Bronchial epithelial cell (primary cell): ENCODE measurements around the gene GDNF. TPM values are rescaled to one million over a fixed set of nuclear protein-coding genes. Genes with fewer than 3 reads are reported as not detected.

Experiments used
- DNase-seq: peaks from one replicate; pipeline ENCODE4 v3.0.0-alpha.2; 2010; ENCODE audit warnings: low read depth
- FAIRE-seq: peaks from 2 replicates; lab custom pipeline; 2011; peaks lifted over from hg19 to GRCh38; lab: Jason Lieb, UNC
- H3K27me3 ChIP-seq: 2 replicates; pipeline ENCODE4 v1.5.1; 2011; ENCODE audit warnings: low read length; ENCODE audit not compliant: control insufficient read depth, insufficient read depth
- H3K36me3 ChIP-seq: 2 replicates; pipeline ENCODE4 v1.5.1; 2011; ENCODE audit warnings: low read length; ENCODE audit not compliant: control insufficient read depth, insufficient read depth
- H3K4me3 ChIP-seq: 2 replicates; pipeline ENCODE4 v1.5.1; 2011; ENCODE audit warnings: mild to moderate bottlenecking, low read depth, low read length, control low read depth
- CTCF ChIP-seq: IDR thresholded peaks from 2 replicates; pipeline ENCODE4 v1.5.1; 2011; ENCODE audit warnings: mild to moderate bottlenecking, moderate library complexity, low read length, control low read depth, inconsistent platforms; ENCODE audit not compliant: insufficient read depth, severe bottlenecking
- total RNA-seq: library from RNA; depleted of rRNA; stranded (reverse); fragments of >200 nt; gene quantifications from 2 replicates; pipeline ENCODE4 v1.2.1, GENCODE V29; 2014

The GDNF gene
- total RNA-seq, 1 donor from 2014 or later: under 0.01 TPM

GRCh38 chr5:37825334-37825915 lies 14.4 kb downstream of the GDNF start:
- no peak for TF ChIP-seq CTCF
- Histone ChIP-seq H3K27me3 (peaks cover 10% of the 10 kb centered on the region), H3K36me3 (no peaks in the 10 kb centered on the region), H3K4me3 (no peak overlapping the region)
- FAIRE-seq (no peak), DNase-seq (no peak)

GRCh38 chr5:37823433-37824152 lies 16.2 kb downstream of the GDNF start:
- no peak for FAIRE-seq
- no peak for DNase-seq
- no peak overlapping the region for H3K4me3 ChIP-seq
- peaks cover 10% of the 10 kb centered on the region for H3K27me3 ChIP-seq
- TF ChIP-seq CTCF: no peak
- no peaks in the 10 kb centered on the region for H3K36me3 ChIP-seq

- H3K4me3 ChIP-seq: no peak overlapping the region
- FAIRE-seq: no peak
- DNase-seq: no peak
- H3K36me3 ChIP-seq: no peaks in the 10 kb centered on the region
- no peaks in the 10 kb centered on the region for H3K27me3 ChIP-seq
- no peak for TF ChIP-seq CTCF
Observed at GRCh38 chr5:37816883-37817282, 23.0 kb downstream of the GDNF start.

GRCh38 chr5:37816331-37816730 lies 23.5 kb downstream of the GDNF start:
- Histone ChIP-seq H3K4me3 (no peak overlapping the region), H3K36me3 (no peaks in the 10 kb centered on the region), H3K27me3 (no peaks in the 10 kb centered on the region)
- FAIRE-seq (no peak), DNase-seq (peak; percentile 59)
- TF ChIP-seq CTCF: no peak

GRCh38 chr5:37815913-37816312 lies 23.9 kb downstream of the GDNF start:
- FAIRE-seq: no peak
- H3K36me3 ChIP-seq: no peaks in the 10 kb centered on the region
- TF ChIP-seq CTCF: no peak
- DNase-seq: no peak
- H3K4me3 ChIP-seq: no peak overlapping the region
- H3K27me3 ChIP-seq: no peaks in the 10 kb centered on the region
